OCI-LY7 (cell line): ENCODE results near the gene MGMT.

Source experiments
- EZH2phosphoT487 ChIP-seq: fragments of 200-600 bp; sonication (generic); IDR thresholded peaks from 2 replicates; pipeline ENCODE4 v1.6.1; 2018; ENCODE audit warnings: low read depth, borderline replicate concordance, mild to moderate bottlenecking, mixed run types, antibody characterized with exemption, low read length, moderate library complexity, mixed read lengths
- TF ChIP-seq, protein P1 (sequence below): fragments of 200-600 bp; sonication (generic); conservative IDR thresholded peaks from 2 replicates; pipeline ENCODE4 v1.5.1; 2014; ENCODE audit warnings: mild to moderate bottlenecking, antibody characterized with exemption, low read length, moderate library complexity, mixed read lengths

DNA sequence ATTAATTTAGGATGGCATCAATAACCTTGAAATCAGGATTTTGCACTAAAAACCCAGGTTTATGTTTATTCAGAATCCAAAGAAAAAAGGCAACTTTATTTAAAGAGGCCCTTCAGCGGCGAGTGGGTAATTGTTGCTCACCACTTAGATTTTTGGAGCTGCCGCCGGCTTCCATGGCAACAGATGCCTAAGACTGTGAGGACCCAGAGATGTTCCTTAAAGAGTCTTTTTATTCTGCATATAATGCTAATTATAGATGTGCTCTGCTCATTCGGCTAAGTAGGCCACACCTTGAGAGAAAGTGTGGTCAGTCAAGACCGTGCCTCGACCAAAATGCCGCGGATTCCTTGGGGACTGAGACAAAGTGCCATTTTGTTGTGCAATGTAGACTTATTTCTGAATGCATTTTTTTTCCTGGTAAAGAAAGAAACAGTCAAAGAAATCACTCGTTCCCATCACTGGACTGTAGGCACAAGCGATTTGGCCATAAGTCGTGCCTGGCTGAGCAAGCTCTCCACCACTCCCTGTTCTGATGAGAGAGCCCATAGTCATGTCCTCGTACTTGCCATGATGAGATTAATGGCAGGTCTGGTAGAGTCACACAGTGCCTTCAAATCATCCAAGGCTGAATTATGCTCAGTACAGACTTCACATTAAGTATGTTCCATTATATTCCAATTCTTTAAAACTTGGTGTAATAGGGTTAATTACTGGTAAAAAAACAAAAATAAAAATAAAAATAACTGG lies 21.4 kb upstream of the MGMT start:
- TF ChIP-seq, protein P1, sequence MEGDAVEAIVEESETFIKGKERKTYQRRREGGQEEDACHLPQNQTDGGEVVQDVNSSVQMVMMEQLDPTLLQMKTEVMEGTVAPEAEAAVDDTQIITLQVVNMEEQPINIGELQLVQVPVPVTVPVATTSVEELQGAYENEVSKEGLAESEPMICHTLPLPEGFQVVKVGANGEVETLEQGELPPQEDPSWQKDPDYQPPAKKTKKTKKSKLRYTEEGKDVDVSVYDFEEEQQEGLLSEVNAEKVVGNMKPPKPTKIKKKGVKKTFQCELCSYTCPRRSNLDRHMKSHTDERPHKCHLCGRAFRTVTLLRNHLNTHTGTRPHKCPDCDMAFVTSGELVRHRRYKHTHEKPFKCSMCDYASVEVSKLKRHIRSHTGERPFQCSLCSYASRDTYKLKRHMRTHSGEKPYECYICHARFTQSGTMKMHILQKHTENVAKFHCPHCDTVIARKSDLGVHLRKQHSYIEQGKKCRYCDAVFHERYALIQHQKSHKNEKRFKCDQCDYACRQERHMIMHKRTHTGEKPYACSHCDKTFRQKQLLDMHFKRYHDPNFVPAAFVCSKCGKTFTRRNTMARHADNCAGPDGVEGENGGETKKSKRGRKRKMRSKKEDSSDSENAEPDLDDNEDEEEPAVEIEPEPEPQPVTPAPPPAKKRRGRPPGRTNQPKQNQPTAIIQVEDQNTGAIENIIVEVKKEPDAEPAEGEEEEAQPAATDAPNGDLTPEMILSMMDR, result no peak
- no peak for TF ChIP-seq EZH2phosphoT487
